GDM1 (cell line): ENCODE measurements around the gene TMEM182.

Experiments
- DNase-seq: peaks from one replicate; lab custom pipeline; 2025; lab: John Stamatoyannopoulos, UW

Gene TMEM182

DNA sequence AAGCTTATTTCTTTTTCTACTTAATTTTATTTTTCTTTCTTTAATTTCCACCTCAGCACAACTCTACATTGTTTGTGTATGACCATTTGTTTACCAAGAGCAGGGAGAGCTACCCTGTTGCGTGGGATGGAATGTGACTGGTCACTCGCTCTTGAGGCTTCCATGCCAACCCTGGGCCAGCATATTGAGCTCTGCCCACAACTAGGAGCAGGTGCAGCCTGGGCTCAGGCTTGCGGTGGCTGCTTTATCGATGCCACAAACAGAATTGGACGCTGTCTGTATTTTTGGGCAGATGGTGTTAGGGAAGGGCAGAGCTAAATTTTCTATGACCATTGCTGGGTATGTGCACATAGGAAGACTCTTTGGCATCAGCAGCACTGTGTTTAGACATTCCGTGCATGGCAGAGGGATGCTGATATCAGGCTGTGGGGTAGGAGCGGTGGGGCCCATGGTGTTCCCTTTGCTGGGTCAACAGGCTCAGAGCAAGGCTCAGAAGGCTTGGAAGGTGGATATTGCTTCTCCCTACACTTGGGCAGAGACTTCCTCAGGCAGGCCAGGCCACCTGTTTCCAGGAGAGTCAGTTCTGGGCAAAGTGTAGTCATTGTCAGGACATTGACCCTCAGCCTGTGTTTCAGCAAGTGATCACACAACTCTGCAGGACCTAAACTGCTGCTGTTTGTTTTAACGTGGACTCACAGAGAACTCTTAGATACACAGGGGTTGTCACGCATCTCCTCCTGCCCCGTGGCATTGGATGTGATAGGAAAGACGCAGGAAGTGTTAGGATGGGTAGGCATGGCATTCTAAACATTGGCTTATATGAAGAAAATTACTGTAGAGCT lies 40.2 kb downstream of the TMEM182 start:
- no peak for DNase-seq

DNA sequence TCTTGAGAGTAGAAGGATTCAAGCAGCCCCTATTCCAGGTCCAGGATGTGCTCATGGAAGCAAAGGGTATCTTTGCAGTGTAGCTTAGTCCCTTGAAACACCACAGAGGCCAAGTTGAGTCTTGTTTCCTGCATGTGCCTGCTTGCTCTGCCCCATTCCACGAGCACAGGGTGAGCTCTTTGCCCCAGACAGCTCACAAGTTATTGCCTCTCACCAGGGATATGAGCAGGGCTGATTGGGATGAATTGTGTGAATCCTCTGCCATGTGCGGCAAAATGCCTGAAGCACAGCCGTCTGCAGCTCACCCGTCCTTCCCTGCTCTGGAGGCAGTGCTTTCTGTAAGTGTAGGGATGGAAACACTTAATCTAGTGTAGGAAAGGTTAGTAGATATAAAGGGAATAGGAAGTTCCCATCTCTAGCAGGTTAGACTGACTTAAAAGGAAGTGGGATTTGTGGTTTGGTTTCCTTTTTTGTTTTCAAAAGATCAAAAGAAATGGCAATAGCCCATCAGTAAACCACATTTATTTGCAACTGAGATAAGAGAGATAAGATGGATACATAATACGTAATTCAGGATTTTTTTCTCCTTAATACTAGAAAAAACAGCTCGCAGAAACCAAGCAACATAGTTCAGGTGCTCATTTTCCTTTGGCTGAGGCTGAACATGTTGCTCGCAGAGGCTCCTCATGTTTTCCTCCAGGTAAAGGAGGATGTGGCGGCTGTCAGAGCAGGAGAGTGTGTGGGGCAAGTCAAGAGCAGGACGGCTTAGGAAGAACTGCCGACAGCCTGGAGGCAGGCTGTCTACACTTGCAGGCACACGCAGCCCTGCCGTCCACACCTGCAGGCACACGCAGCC lies 41.4 kb downstream of the TMEM182 start:
- no peak for DNase-seq

DNA sequence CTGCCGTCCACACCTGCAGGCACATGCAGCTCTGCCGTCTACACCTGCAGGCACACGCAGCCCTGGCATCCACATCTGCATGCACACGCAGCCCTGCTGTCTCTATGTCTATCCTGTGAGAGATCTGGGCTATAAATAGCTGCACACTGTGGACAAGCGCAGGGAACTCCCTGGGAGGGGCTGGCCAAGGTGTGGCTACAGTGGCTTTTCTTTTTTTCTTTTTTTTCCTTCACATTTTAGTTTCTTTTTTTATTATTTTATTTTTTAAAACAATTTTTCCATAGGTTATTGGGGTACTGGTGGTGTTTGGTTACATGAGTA lies 42.0 kb downstream of the TMEM182 start:
- DNase-seq = no peak

DNA sequence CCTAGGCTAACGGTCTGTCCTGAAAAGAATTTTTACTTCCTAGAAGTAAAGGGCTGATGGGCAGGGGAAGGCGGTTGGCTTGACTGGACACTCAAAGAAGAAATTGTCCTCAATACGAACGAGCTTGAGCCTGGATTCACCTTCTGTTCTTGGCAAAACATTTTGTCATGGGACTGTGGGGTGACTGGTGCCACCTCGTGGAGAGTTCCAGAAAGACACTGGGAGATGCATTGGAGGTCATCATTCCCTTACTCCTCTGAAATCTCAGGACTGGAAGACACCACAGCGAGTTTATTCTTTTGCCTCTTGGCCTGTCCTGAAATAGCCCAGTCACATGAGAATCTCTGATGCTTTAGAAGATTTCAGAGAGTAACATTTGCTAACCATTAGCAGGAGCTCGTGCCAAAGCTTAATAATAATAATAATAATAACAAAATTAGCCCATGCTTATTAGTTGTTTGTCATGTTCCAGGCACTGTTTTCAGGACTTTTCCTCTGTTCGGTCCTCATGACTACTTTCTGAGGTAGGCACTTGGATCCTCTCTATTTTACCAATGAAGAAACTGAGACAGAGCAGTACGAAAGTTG lies 44.5 kb downstream of the TMEM182 start:
- DNase-seq = peak; percentile 30

DNA sequence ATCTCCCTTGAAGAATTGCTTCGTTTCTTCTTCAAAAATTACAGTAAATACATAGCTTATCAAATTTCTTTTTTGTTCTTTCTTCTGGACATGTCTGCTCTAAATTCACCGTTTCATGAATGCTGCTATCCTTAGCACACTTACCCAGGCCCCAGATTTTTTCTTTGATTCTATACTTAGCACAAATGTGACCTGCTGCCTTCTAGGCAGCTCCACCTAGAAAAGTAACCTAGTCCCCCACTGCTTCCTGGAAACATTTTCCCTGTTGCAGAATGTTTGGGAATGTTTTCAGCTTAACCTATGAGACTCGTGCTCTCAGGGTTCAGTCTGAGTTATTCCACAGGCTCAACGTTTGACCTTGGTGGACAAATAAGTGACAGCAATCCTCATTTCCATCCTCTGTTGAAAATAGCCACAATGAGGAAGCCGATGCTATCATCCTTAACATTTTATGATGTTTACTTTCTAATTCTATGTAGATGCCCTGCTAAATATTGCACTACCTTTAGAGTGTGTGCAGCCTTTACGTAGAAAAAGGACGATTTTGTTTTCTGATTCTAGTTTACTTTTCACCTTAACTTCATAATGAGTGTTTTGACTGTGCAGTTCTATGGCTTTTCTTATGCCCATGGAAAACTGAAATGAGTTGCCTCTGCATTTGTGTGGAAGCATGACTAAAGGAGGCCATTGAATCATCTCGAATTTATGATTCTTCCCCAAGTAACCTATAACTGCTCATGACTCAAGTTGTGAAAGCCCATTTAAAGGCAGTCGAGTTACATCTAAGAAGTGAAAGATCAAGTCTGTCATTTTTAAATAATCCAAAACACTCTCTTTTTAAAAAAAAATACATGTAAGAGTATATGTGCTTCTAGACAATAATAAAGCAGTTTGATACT lies 47.7 kb downstream of the TMEM182 start:
- no peak for DNase-seq

DNA sequence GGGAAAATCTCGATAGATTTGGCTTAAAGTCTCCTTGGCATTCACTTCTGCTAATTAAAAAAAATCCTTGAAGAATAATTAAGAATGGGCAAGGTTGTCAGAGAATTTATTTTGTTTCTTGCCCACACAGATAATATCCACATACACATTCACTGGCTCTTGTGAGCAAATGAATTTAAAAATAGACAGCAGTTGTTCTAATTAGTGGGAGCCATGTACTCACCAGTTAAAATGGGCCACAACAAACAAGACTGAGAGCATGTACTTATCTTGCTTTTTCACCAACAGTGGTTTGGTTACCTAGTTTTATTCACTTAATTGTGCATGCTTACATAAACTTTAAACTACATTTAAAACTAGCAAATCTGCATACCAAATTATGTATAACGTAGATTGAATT lies 53.5 kb downstream of the TMEM182 start:
- DNase-seq = no peak

DNA sequence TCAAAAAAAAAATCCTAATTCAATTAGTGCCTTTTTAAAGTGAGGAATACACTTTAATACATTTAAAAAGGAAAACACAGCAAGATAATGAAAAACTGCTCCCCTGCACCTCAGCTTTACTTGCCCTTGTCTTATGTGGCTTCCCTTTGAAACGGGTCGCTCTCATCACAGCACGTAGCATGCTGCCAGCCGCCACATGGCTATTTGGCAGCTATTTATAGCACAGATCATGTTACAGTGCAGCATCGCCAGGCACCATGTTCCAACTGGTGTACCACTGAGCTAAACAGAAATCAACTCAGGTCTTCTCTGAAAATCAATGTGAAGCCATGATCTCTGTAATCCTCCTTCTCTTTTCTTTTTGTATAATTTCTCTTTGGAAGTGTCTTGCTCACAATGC lies 65.1 kb downstream of the TMEM182 start:
- no peak for DNase-seq

DNA sequence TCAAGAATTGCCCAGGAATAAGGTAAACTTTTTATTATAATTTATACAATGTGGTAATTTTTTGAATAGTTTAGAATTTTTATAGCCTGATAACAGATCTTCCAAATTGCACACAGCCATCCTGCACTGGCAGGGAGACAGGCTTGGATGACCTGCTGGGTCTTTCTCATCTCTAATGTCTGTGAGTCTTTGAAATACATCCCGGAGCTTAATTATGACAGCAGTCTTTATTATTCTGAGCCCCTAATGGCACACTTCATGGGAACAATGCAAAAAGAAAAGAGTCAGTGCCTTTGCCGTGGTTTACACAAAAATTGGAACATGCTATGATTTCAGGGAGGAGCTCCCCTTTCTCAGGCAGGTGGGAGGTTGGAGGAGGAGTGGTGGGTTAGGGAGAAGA lies 71.0 kb downstream of the TMEM182 start:
- DNase-seq = no peak

DNA sequence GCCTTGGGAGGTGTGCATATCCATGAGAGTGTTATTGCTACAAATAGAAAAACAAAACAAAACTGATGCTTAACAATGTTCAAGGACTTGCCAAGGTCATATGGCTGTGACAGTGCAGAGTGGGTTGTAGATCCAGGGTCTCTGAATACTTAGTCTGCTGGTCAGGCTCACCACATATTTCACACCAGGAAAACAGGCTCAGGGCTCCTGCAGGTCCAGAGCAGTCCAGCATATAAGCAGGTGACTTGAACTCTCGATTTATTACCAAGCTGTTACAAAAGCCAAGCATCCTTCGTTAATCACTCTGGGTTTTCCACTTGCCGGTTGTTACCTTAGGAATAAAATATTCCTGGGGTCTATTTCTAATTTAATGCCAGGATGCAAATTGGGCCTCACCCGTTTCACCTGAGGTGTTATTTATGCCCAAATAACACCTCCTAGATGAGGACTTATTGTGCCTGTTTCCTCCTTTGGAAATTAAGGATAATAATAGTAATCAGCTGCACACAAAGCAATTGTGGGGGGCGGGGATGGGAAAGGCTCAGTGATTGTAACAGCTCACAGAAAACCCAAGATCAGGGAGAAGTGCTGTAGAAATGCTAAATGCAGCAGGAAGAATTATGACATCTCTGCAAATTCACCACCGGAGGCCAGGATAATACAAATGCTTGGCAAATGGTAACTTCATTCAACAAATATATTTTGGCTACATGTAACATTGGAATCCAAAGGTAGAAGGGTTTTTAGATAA lies 72.9 kb downstream of the TMEM182 start:
- DNase-seq = no peak

DNA sequence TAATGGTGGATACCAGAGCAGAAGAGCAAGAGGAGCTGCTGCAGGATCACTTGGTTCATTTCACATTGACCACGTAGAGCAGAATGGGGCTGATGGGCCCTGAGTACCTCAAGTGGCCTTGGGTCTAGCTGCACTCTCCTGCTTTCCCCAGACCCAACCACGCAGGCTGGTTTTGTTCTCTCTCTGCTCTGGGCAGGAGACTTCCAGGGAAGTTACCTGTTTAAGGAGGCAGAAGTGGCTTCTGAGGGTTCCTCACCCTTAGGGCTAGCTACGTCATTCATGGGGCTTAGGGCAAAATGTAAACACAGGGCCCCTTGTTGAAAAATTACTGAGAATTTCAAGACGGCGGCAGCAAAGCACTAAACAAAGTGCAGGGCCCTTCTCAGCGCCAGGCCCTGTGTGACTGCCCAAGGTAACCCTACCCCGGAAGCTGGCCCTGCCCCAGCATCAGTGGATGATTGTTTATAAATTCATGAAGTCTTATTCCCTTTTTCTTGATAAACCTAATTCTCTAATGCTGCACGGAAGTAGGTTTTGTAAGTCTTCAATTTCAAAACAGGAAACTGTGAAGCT lies 75.9 kb downstream of the TMEM182 start:
- no peak for DNase-seq

DNA sequence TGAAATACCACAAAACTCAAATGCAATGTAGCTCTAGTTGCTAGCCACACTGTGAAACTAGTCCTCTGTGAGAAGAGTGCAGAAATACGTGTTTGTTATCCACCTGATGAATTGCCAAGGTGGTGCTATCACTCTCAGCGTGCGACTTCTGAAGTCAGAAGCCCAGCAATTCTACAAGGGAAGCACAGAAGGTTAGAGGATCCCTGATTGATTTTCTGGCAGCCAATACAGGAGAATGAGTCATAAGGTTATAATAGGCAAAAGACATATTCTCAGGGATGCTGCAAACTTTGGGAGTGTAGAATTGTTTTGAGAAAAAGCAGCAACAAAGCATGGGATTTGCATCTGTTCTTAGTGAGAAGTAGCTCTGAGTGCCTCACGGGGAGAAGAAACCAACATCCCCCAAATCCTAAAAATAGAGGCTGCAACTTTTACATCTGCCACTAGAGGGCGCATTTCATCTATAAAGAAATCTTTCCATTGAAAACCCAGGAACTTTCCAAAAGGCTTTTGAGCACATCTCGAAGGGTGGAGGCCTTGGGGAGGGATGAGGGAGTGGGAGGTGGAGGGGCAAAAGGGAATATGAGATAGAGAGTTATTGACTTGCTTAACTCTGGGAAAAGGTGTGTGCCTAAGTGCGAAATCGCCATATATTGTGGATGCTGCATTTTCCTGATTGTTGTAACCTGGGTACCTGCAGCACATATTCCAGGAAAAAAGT lies 78.0 kb downstream of the TMEM182 start:
- no peak for DNase-seq

DNA sequence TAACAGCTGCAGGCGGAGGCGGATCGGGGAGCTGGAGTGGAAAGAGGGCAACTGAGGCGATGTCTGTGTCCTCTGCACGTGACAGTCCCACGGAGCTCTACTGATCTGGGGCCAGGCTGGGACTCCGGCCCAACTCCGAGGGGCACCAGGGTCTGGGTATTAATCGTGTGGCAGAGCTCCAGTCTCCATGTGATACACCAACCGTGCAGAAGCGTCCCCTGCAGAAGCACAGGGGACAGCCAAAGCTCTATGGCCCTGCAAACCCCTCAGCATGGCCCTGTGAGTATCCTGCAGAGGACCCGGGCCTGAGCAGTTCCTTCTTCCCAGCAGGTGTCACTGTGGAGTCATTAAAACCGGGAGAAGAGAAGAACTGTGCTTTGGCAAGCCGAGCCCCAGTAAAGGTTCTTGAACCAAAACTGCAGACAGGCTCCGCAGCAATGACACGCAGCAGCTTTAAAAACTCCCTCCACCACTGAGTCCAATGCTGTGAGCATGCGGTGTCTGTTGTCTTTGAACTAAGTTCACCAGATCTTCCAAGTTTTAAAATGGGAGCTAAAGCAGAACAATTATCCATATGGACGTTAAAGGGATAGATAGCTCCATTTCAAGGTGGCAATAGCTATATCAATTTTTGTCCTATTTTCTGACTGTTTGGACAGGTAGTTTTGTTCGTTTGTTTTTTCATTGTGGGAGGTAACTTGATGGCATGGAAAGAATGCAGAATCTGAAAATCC lies 79.4 kb downstream of the TMEM182 start:
- DNase-seq = peak; percentile 30

DNA sequence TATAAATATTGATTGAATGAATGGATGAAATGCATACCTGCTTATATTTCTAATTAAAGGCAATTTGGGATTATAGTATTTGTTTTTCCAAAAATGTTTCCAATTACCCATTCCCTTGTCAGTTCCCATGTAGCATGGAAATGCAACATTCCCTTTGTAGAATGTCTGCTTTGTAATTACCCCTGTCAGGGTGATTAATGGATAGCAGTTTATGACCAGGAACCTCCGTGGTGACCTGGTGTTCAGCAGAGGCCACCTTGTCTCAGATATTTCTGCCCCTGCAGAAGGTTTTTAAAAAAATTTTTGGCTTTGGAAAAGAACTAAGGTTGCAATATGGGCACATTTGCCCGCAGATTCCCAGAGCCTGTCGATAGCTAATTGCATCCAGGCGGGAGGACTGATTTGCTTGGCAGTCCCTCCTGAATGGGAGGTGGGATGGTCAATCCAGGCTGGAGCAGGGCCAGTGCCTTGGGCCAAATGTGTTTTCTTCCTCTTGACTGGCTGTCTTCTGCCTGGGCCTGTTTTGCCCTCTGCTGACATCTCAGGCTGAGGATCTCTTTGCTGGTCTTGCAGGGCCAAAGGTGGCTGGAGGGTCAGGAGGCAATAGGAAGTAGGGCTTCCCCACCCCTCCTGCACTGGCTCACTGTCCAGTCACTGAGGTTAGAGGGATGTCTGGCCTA lies 82.1 kb downstream of the TMEM182 start:
- DNase-seq = no peak

DNA sequence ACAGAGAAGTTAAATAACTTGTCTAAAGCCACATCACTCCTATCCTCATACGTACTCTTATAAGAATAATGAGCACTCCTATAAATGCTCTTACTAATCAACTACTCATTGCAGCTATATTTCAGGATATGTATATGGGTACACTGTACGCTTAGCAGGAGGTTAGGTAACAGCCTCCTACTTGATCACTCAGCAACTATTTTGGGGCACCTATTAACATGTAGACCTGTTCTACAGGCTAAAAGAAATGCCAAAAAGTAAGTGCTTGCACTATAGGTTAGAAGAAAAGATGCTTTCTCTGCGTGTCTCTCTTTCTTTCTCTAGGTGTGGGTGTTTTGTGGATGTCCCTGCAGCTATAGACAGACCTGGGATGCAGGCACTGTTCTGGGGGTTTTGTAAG lies 83.1 kb downstream of the TMEM182 start:
- DNase-seq = no peak

DNA sequence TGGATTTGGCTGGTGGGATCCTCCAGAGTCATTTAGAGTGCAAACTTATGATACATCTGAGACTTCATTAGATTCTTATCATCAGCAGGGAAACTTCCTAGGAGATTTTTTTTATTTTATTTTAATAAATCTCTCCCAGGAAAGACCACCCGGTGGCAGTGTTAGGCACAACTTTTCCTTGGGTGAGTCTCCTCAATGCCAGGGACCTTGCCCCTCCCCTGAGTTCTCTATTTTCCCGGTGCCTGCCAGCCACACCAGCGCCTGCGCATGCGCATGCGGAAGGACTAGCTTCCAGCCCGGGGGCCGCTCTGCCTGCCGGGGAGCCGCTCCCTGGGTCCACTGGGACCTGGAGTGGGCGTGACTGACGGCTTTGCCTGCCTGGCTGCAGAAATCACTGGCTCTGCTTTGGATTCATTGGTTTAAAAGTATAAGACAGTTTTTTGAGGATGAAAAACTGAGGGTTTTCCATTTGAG lies 86.6 kb downstream of the TMEM182 start:
- no peak for DNase-seq

DNA sequence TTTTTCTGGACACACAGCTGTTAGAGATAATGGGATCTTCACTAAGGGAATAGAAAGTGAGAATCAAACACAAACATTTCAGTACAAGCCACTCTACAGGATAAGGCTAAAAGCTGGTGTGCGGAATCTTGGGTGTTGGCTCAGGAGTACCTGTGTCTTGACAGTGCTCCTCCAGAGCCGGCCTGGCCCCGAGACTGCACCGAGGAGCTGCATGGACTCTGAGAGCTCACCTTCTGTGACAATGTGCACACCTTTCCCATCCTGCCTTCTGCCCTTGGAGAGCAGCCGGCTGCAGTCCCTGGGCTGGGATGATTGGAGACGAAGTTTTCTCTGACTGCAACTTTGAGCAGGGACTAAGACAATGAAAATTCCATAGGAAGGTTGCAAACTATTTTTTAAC lies 89.1 kb downstream of the TMEM182 start:
- DNase-seq = no peak

DNA sequence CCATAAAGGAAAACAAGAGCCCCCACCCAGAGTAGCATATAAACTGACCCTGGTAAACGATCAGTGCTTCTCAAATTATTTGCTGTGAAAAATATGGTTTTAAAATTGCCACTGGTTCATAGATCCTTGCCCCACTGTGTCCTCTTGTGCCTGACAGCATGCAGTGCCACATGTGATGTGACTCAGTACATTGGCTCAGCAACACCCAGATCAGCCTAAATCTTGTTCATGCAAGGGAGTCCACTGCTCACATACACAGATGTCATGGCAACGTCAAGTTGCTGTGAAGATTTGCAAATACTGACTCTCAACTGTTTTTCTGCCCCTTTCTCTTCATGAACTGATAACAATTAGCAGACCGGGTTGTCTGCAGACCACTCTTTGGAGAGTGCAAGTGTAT lies 91.0 kb downstream of the TMEM182 start:
- no peak for DNase-seq
